GM18861 (cell line): ENCODE measurements around the gene BMP8A.
"Not testable (repeated sequence)": the region's sequence is repeated elsewhere in the genome, so short reads cannot be mapped to it uniquely, and the experiment has no call there.

Experiments
- ATAC-seq: cut with Tn5 transposase; IDR thresholded peaks from one replicate; pipeline ENCODE4 v1.9.1; 2021; ENCODE audit not compliant: unreplicated experiment

Gene BMP8A

GRCh38 chr1:39504436-39504835, 13.0 kb downstream of the BMP8A start:
- ATAC-seq: not testable (repeated sequence)

GRCh38 chr1:39505289-39505688, 13.9 kb downstream of the BMP8A start:
- no peak for ATAC-seq

GRCh38 chr1:39507230-39507928, 15.9 kb downstream of the BMP8A start:
- ATAC-seq: no peak

GRCh38 chr1:39508266-39508665, 16.8 kb downstream of the BMP8A start:
- ATAC-seq: no peak

GRCh38 chr1:39508857-39509305, 17.4 kb downstream of the BMP8A start:
- no peak for ATAC-seq

GRCh38 chr1:39509360-39510009, 18.0 kb downstream of the BMP8A start:
- no peak for ATAC-seq

GRCh38 chr1:39510570-39511186, 19.2 kb downstream of the BMP8A start:
- ATAC-seq: not testable (repeated sequence)

GRCh38 chr1:39511477-39511876, 20.0 kb downstream of the BMP8A start:
- ATAC-seq: not testable (repeated sequence)

- not testable (repeated sequence) for ATAC-seq
Observed at GRCh38 chr1:39512234-39512847, 20.9 kb downstream of the BMP8A start.

- not testable (repeated sequence) for ATAC-seq
Observed at GRCh38 chr1:39514710-39515124, 23.3 kb downstream of the BMP8A start.

- ATAC-seq: not testable (repeated sequence)
Observed at GRCh38 chr1:39515131-39516086, 24.0 kb downstream of the BMP8A start.

GRCh38 chr1:39516841-39517240, 25.4 kb downstream of the BMP8A start:
- not testable (repeated sequence) for ATAC-seq

GRCh38 chr1:39517936-39518335, 26.5 kb downstream of the BMP8A start:
- ATAC-seq: not testable (repeated sequence)

GRCh38 chr1:39519376-39519775, 27.9 kb downstream of the BMP8A start:
- ATAC-seq: not testable (repeated sequence)

- ATAC-seq: not testable (repeated sequence)
Observed at GRCh38 chr1:39522221-39522620, 30.8 kb downstream of the BMP8A start.

GRCh38 chr1:39522661-39523567, 31.5 kb downstream of the BMP8A start:
- no peak for ATAC-seq

- no peak for ATAC-seq
Observed at GRCh38 chr1:39524171-39524570, 32.7 kb downstream of the BMP8A start.

- no peak for ATAC-seq
Observed at GRCh38 chr1:39524591-39525365, 33.3 kb downstream of the BMP8A start.
